H1 (cell line): ENCODE results near the gene TWIST2. TPM values are rescaled to one million over a fixed set of nuclear protein-coding genes. Genes with fewer than 3 reads are reported as not detected.

Experiments used
- MAFK ChIP-seq: IDR thresholded peaks from 2 replicates; pipeline ENCODE4 v1.6.1; 2012; ENCODE audit warnings: low read depth, mild to moderate bottlenecking, improper control_type of control experiment, low read length
- USF2 ChIP-seq: IDR thresholded peaks from 2 replicates; pipeline ENCODE4 v1.6.1; 2011; ENCODE audit warnings: low read length, improper control_type of control experiment
- polyA plus RNA-seq, 7 experiments: library from polyadenylated mRNA; depleted of rRNA in 3 of 7; stranded (reverse) in 5 of 7; unstranded in 2 of 7; fragments of >200 nt in 5 of 7; fragments of 200-250 nt in 2 of 7; gene quantifications; 1 replicate in 5 of 7; 2 replicates in 1 of 7; 4 replicates in 1 of 7; pipeline versions ENCODE4 v1.2.1 to v1.2.3, GENCODE V29; 2011 to 2013; ENCODE audit warnings: missing spikeins in 2 of 7, mixed read lengths in 2 of 7
- total RNA-seq: library from RNA; stranded (reverse); fragmentation: NEBNext Ultra II Directional; extraction: Animal tissue kit (Norgen Biotek cat#: 25700); gene quantifications from 2 replicates; pipeline ENCODE4 v1.2.1, GENCODE V29; 2021

The TWIST2 gene
- total and polyA plus RNA-seq, 2 of the 8 experiments (the other 6 are each of a cell fraction or from before 2014, with no cell fraction given): 2.6 to 4.3 TPM

DNA sequence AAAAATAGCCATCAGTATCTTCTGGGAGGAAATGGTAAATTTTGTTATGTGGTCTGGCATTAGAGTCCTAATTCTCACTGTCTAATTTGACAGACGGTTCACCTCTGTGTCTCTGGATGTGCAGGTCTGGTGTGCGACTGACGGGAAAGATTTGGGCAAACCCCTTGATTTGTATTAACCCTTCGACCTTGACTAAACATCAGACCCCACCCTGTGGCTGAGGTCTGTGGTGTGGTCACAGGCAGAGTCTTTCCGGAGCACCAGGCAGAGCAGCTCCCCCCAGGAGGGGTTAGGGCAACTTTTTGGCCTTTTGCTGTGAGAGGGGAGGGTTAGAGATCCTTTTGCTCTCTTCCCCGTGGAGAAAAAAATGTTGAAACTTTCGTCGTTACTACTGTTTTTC is 6.4 kb downstream of the TWIST2 start (continued):
- TF ChIP-seq USF2 (no peak), MAFK (no peak)
